ENCODE data around the gene UBALD1.
"Not testable (repeated sequence)": the region's sequence is repeated elsewhere in the genome, so short reads cannot be mapped to it uniquely, and the experiment has no call there.

Gene UBALD1

GRCh38 chr16:4593086-4593485, 21.6 kb downstream of the UBALD1 start:
- peak; percentile 30 for DNase-seq

- DNase-seq, result no peak
Observed at GRCh38 chr16:4591706-4592470, 22.8 kb downstream of the UBALD1 start.

DNA sequence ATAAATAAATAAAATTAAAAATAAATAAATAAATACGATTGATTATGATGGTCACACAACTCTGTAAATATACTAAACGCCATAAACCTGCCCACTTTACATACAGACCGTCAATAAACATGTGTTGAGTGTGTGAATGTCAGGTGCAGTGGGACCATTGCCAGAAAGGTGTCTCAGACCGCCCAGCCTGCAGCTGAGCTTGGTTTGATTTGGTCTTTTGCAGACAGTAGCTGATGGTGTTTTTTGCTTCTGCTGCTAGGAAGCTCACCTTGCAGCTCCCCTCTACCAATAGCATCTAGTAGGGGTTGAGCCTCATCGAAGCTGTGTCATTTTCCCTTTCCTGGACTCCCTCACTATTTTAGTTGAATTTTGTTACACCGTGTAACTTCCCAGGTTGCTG, 23.5 kb downstream of the UBALD1 start:
- no peak for DNase-seq

DNA sequence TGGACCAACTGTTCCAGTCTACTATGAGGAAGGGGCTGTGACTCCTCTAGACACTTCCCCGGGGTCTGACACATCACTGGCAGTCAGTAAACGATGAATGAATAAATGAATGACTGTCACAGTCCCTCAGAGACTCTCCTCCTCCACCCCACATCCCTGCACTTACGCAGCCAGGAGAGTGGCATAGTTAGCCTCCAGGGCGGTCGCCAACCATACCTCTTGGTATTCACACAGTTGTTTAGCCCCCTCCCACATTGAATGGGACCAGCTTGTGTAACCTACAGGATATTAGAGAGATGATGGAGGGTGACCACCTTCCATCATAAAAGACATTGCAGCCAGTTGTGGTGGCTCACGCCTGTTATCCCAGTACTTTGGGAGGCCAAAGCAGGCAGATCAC, 25.7 kb downstream of the UBALD1 start:
- DNase-seq, result no peak

- no peak for DNase-seq
Observed at GRCh38 chr16:4588386-4588785, 26.3 kb downstream of the UBALD1 start.

GRCh38 chr16:4586291-4586690, 28.4 kb downstream of the UBALD1 start:
- DNase-seq, result no peak

- no peak for DNase-seq
Observed at GRCh38 chr16:4583906-4584305, 30.8 kb downstream of the UBALD1 start.

DNA sequence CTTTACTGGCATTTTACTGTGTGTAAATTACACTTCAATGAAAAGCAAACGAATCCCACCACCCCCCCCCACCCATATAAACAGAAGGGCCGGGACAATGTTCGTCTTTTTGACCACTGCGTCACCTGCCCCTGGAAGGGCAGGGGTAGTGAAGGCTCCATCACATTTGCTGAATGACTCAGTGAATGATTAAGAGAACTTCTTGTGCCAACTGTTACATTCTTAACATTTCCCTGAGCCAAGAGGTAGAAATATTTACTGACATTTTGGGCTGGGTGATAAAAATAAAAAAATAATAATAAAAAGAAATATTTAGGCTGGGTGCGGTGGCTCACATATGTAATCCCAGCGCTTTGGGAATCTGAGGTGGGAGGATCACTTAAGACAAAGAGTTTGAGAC, 34.4 kb downstream of the UBALD1 start:
- no peak for DNase-seq

DNA sequence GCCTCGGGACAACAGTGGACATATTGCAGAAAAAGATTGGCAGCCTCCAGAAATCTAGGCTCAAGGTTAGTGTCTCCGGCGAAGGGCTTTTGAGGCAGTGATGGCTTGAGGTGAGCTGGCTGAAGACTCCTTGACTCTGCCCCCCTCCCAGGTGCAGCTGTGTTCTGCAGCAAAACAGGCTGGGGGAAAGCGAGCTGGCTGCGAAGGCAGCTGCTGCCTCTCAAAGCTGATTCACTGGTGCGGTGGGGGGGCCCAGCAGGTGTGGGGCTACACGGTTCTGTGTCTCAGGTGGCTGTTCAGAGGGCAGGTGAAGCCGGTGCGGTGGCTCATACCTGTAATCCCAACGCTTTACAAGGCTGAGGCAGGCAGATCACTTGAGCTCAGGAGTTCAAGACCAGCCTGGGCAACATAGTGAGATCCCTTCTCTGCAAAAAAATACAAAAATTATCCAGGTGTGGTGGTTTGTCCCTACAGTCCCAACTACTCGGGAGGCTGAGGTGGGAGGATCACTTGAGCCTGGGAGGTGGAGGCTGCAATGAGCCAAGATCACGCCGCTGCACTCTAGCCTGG, 35.6 kb downstream of the UBALD1 start:
- DNase-seq, result no peak

DNA sequence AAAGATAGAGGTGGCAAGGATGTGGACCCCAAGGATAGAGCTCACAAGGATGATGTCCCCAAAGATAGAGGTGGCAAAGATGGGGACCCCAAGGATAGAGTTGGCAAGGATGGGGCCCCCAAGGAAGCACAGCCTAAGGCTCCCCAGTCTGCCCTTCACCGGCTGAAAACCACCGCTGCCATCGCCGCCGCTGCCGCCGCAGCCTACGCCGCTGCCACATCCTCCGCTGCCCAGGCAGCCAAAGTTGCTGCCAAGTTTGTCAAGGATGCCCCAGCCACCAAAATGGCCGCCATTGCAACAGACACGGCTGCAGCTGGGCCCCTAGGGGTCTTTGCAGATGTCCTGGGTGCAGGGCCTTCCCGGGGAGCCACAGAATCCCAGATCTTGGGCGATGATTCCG, 38.7 kb downstream of the UBALD1 start:
- DNase-seq, result no peak

DNA sequence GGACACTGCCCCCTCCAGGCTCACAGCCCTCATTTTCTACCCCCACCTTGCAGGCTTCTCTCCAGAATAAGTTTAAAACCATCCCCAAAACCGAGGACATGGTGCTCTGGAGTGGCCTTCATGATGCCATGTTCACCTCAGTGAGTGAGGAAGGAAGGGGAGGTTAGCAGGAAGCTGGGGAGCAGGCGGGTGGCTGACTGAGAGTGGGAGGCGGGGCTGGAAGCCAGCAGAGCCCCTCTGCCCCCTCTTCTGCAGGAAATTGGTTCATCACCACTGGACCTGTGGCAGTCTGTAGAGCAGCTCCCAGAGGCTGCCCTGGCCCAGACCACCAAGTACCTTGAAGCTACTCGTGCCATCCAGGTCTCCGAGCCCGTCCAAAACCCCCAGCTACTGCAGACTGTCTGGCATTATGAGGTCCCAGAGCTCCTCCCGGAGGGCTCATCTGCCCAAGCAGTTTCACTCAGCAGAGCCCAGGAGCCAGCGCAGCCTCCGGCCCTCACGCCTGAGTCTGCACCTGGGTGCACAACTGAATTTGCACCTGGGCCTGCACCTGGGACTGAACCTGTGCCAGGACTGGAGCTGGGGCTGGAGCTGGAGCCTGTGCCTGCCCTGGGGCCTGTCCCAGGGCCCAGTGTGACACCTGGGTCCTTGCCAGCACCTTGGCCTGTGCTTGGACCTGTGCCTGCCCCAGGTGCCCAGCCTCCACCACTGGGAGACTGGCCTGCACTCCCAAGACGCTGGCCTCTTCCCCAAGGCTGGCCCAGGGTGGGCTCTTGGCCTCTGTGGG, 39.6 kb downstream of the UBALD1 start:
- DNase-seq, result no peak

DNA sequence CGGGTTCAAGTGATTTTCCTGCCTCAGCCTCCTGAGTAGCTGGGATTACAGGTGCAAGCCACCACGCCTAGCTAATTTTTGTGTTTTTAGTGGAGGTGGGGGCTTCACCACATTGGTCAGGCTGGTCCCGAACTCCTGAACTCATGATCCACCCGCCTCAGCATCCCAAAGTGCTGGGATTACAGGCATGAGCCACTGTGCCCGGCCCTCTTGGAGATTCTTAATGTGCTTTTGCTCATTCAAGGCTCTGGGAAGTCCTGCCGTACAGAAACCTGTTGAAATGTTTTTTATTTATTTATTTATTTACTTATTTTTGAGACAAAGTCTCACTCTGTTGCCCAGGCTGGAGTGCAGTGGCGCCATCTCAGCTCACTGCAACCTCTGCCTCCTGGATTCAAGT, 40.8 kb downstream of the UBALD1 start:
- not testable (repeated sequence) for DNase-seq

DNA sequence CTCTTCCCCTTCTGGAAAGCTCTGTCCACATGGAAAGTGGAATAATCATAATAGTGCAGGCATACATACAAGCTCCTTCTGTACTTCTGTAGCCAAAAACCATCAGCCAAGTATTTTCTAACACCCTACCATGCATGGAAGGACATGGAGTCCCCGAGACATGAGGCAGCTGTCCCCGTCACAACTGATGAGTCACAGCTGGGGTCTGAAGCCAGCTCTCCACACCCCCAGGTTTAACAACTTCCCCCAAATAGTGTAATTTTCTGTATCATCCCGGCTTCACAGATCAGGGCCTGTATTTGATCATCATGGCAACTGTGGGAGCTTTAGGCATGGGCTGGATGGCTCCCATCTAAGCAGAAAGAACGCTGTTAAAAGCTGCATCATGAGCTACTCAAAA, 42.0 kb downstream of the UBALD1 start:
- no peak for DNase-seq

GRCh38 chr16:4570688-4571321, 43.9 kb downstream of the UBALD1 start:
- no peak for DNase-seq

DNA sequence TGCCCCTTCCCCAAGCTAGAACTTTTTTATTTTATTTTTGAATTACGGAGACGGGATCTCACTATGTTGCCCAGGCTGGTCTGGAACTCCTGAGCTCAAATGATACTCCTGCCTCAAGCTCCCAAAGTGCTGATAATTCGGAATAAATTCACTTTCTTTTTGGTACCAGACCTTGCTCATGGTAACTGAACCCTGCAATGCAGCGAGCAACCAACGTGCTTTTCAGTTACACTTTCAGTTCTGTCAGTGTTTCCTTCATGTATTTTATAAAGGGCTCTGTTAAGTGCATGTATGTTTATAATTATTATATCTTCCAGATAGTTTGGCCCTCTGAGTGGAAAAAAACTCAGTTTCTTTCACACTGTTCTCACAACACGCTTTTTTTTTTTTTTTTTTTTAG, 44.6 kb downstream of the UBALD1 start:
- DNase-seq, result no peak

DNA sequence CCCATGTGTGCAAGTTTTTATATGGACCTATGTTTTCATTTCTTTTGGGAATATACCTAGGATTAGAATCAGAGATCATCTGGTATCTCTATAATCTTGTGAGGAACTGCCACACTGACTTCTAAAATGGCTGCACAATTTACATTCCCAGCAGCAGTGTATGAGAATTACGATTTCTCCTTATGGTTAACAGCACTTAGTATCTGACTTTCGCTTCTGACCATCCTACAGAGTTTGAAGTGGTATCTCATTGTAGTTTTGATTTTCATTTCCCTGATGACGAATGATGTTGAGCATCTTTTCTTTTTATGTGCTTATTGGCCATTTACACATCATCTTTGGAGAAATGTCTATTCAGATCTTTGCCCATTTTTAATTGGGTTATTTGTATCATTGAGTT, 48.5 kb downstream of the UBALD1 start:
- no peak for DNase-seq

- DNase-seq, result no peak
Observed at GRCh38 chr16:4564661-4565267, 49.9 kb downstream of the UBALD1 start.

DNA sequence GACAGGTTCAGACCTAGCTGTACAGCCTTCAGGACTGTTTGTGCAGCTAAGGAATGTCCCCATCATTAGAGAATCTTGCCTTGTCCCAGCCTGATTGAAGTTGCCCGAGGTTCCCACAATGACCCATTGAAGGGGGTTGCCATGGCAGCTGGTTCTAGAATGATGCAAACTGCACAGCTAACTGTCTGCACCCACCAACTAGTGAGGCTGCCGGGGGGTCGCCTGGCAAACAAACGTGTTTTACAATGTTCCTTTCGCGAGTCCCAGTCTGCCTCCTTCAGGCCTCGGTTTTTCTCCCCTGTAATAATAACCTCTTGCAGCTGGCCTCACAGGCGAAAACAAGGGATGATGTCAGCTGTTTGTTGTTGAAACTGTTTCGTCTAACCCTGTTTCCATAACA, 53.1 kb downstream of the UBALD1 start:
- no peak for DNase-seq
